ENCODE results near the gene SLC25A45. TPM values are rescaled to one million over a fixed set of nuclear protein-coding genes. Genes with fewer than 3 reads are reported as not detected.

Gene SLC25A45
- total and polyA plus RNA-seq, 2 of the 4 experiments (the other 2 are of a cell fraction), result 0.72 to 1.2 TPM

DNA sequence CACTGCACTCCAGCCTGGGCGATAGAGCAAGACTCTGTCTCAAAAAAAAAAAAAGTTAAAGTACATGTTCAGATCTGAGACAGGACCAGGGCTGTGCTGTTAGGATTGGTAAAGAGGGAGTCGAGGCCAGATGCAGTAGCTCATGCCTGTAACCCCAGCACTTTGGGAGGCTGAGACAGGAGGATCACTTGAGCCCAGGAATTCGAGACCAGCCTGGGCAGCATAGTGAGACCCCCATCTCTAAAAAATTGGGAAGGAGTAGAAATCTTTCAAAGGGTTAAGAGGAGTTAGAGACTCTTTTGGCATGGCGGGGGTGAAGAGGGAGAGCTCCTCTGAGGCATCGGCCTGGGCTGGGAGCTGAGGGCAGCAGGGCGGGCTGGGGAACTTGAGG, 11.8 kb downstream of the SLC25A45 start:
- ATAC-seq (ENCODE audit: low read depth) (no peak), DNase-seq (no peak)
- no peaks in the 10 kb centered on the region for H3K9me3 ChIP-seq (ENCODE audit: control insufficient read depth, insufficient read depth, low read length)
- peak overlapping the region; percentile 68 for H3K4ac ChIP-seq (ENCODE audit: low read depth, low read length)
- peak overlapping the region; percentile 77 for H2AK5ac ChIP-seq (ENCODE audit: low read depth, low read length)
- peak overlapping the region; percentile 54 for H4K91ac ChIP-seq (ENCODE audit: insufficient read depth, low read depth, low read length)
- no peak overlapping the region for H3K56ac ChIP-seq (ENCODE audit: extremely low read depth, insufficient read depth, low read length)
- H3K9me1 ChIP-seq (ENCODE audit: insufficient read depth, low read length), result peaks cover 4% of the 10 kb centered on the region; the same call in 1 of the 2 replicates
- H3K9ac ChIP-seq (ENCODE audit: low read depth, low read length), result no peak overlapping the region
- in situ Hi-C loops (cut with MboI; ENCODE audit: low sequenced_read_pairs), result no loop called here
- TF ChIP-seq MAZ (IDR thresholded peaks at IDR 0.05; ENCODE audit: borderline replicate concordance, low read depth, low read length) (no peak), MAFK (IDR thresholded peaks at IDR 0.05; ENCODE audit: low read depth, low read length) (no peak), RAD21 (IDR thresholded peaks at IDR 0.05; ENCODE audit: low read length) (no peak), FOS (IDR thresholded peaks at IDR 0.05; ENCODE audit: low read depth, low read length) (no peak), CEBPB (IDR thresholded peaks at IDR 0.05; ENCODE audit: low read depth, low read length) (no peak), SMC3 (IDR thresholded peaks at IDR 0.05; ENCODE audit: low read depth, low read length) (no peak), BHLHE40 (IDR thresholded peaks at IDR 0.05; ENCODE audit: low read depth, low read length) (no peak), MXI1 (IDR thresholded peaks at IDR 0.05; ENCODE audit: borderline replicate concordance, low read depth, low read length) (no peak)
- TF ChIP-seq, protein P1, sequence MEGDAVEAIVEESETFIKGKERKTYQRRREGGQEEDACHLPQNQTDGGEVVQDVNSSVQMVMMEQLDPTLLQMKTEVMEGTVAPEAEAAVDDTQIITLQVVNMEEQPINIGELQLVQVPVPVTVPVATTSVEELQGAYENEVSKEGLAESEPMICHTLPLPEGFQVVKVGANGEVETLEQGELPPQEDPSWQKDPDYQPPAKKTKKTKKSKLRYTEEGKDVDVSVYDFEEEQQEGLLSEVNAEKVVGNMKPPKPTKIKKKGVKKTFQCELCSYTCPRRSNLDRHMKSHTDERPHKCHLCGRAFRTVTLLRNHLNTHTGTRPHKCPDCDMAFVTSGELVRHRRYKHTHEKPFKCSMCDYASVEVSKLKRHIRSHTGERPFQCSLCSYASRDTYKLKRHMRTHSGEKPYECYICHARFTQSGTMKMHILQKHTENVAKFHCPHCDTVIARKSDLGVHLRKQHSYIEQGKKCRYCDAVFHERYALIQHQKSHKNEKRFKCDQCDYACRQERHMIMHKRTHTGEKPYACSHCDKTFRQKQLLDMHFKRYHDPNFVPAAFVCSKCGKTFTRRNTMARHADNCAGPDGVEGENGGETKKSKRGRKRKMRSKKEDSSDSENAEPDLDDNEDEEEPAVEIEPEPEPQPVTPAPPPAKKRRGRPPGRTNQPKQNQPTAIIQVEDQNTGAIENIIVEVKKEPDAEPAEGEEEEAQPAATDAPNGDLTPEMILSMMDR (conservative IDR thresholded peaks at IDR 0.05; ENCODE audit: low read depth, low read length), result no peak
- TF ChIP-seq, protein P2, sequence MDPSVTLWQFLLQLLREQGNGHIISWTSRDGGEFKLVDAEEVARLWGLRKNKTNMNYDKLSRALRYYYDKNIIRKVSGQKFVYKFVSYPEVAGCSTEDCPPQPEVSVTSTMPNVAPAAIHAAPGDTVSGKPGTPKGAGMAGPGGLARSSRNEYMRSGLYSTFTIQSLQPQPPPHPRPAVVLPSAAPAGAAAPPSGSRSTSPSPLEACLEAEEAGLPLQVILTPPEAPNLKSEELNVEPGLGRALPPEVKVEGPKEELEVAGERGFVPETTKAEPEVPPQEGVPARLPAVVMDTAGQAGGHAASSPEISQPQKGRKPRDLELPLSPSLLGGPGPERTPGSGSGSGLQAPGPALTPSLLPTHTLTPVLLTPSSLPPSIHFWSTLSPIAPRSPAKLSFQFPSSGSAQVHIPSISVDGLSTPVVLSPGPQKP (IDR thresholded peaks at IDR 0.05; ENCODE audit: borderline replicate concordance, low read depth, low read length), result no peak
- TF ChIP-seq, protein P3, sequence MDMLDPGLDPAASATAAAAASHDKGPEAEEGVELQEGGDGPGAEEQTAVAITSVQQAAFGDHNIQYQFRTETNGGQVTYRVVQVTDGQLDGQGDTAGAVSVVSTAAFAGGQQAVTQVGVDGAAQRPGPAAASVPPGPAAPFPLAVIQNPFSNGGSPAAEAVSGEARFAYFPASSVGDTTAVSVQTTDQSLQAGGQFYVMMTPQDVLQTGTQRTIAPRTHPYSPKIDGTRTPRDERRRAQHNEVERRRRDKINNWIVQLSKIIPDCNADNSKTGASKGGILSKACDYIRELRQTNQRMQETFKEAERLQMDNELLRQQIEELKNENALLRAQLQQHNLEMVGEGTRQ (IDR thresholded peaks at IDR 0.05; ENCODE audit: low read depth, low read length), result no peak
- POLR2A ChIA-PET (ENCODE audit: unreplicated experiment), result interaction anchor here (1.0 to 1.7 kb wide), 4 partner anchors 52 to 137 kb away, joined by 4 to 7 read pairs (median 6); partner anchors contain the start of genes MALAT1 and NEAT1
- peak overlapping the region; percentile 12 for H2AK9ac ChIP-seq (replicated peaks; ENCODE audit: low read depth, low read length, poor library complexity)
- H3K23ac ChIP-seq (ENCODE audit: low read depth, low read length), result peak overlapping the region; percentile 59
- H4K20me1 ChIP-seq (ENCODE audit: insufficient read depth, low read length), result no peaks in the 10 kb centered on the region
- H2BK5ac ChIP-seq (ENCODE audit: low read depth, low read length, poor library complexity, severe bottlenecking), result peak overlapping the region; percentile 71
- intact Hi-C loops (cut with micrococcal nuclease), result no loop called here
- WGBS, 2 experiments (ENCODE audit: extremely low coverage in 2 of 2, insufficient read length in 1 of 2), result 89% methylated on average over 2 of the region's 6 CpGs; no CpG with 5 or more reads in 1 of the 2 experiments
- no peak overlapping the region for H4K5ac ChIP-seq (ENCODE audit: low read depth, low read length)
- no peaks in the 10 kb centered on the region for H3K27me3 ChIP-seq (ENCODE audit: control insufficient read depth, insufficient read depth, low read length)
- no TSS peak for BruUV-seq (replicated peaks)
- peaks cover 2% of the 10 kb centered on the region for H3K4me1 ChIP-seq (ENCODE audit: control insufficient read depth, insufficient read depth, low read length)
- peak overlapping the region; percentile 67 for H2BK120ac ChIP-seq (ENCODE audit: low read depth, low read length)
- peak overlapping the region; percentile 11; the same call in 1 of the 3 replicates for H2BK15ac ChIP-seq (ENCODE audit: low read depth, low read length)
- CTCF ChIA-PET, result interaction anchor here (0.6 kb wide), 1 partner anchor 29 kb away, joined by 3 read pairs; no protein-coding TSS in a partner anchor
- H2BK20ac ChIP-seq (ENCODE audit: low read depth, low read length), result peak overlapping the region; percentile 81; the same call in 1 of the 2 replicates
- peaks cover 0 to 32% of the 10 kb centered on the region in 2 experiments; a peak in 2 of 4 replicates for H3K79me1 ChIP-seq (ENCODE audit: low read depth in 1 of 2, low read length in 2 of 2)
- H2AFZ ChIP-seq (replicated peaks; ENCODE audit: low read length, poor library complexity), result peak overlapping the region; percentile 49
- dilution Hi-C loops (cut with HindIII; ENCODE audit: low sequenced_read_pairs, unreplicated experiment), result no loop called here
- H3K27ac ChIP-seq (ENCODE audit: insufficient read depth, low read length), result no peak overlapping the region; the same call in 1 of the 2 replicates
- H3K18ac ChIP-seq (ENCODE audit: low read depth, low read length), result 0 out of 2 replicates have a peak overlapping the region, but pooled peaks have one; percentile 10
- H3K4me3 ChIP-seq (ENCODE audit: insufficient read depth, low read depth, low read length), result no peak overlapping the region
- no peaks in the 10 kb centered on the region for H3K36me3 ChIP-seq (ENCODE audit: control insufficient read depth, insufficient read depth, low read length)
- no peak overlapping the region for H3K4me2 ChIP-seq (ENCODE audit: low read depth, low read length)
- H3K14ac ChIP-seq (replicated peaks; ENCODE audit: low read depth, low read length), result peak overlapping the region; percentile 44; the same call in 1 of the 2 replicates
- H4K8ac ChIP-seq (ENCODE audit: low read depth in 2 of 2, low read length in 2 of 2), result peak overlapping the region in 1 of 2 experiments; percentile 66; a peak in 1 of 4 replicates
